OCI-LY1 (cell line): ENCODE results near the gene HTRA3.

Source experiments
- EZH2 ChIP-seq: fragments of 200-600 bp; sonication (generic), shearing (Covaris generic); IDR thresholded peaks from 2 replicates; pipeline ENCODE4 v1.8.0; 2017; ENCODE audit warnings: borderline replicate concordance, mixed run types, mild to moderate bottlenecking, antibody characterized with exemption, low read length, moderate library complexity, mixed read lengths
- TF ChIP-seq, protein P1 (sequence below): fragments of 200-600 bp; sonication (generic), shearing (Covaris generic); IDR thresholded peaks from 2 replicates; pipeline ENCODE4 v1.5.1; 2017; ENCODE audit warnings: mild to moderate bottlenecking, antibody characterized with exemption, low read length, moderate library complexity, mixed read lengths

DNA sequence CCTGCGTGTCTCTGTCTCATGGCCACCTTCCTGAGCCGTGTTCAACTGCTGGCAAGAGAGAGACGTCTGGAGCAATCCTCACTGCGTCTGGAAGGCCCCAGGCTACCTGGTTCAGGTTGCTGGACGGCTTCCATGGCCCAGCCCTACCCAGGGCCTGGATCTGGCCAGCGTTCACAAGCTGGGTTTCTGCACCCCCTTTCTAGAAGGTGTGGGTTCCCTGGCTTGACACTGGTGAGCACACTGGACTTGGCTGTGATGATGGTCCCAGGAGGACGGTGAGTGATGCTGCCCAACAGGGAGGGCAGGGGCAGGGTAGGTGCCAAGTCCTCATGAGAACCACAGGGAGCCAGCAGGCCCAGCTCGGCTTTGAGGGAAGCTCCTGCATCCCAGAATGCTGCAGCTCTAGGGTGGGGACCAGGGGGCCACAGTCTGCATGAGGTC is 63.4 kb downstream of the HTRA3 start:
- TF ChIP-seq, protein P1, sequence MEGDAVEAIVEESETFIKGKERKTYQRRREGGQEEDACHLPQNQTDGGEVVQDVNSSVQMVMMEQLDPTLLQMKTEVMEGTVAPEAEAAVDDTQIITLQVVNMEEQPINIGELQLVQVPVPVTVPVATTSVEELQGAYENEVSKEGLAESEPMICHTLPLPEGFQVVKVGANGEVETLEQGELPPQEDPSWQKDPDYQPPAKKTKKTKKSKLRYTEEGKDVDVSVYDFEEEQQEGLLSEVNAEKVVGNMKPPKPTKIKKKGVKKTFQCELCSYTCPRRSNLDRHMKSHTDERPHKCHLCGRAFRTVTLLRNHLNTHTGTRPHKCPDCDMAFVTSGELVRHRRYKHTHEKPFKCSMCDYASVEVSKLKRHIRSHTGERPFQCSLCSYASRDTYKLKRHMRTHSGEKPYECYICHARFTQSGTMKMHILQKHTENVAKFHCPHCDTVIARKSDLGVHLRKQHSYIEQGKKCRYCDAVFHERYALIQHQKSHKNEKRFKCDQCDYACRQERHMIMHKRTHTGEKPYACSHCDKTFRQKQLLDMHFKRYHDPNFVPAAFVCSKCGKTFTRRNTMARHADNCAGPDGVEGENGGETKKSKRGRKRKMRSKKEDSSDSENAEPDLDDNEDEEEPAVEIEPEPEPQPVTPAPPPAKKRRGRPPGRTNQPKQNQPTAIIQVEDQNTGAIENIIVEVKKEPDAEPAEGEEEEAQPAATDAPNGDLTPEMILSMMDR: no peak
- no peak for TF ChIP-seq EZH2
